HL-60/S4 treated with phorbol 12-myristate 13-acetate at 8.2 ng/mL for 4 days and 3 days (cell line): ENCODE results near the gene PATJ.

Experiments
- in situ Hi-C: fragments of 300-500 bp; cut with MboI; formaldehyde crosslinking; loops from 2 replicates; pipeline ENCODE4 v1.15.0; 2022; ENCODE audit warnings: low sequenced_read_pairs

PATJ gene

GRCh38 chr1:62082456-62083363 is 340.4 kb downstream of the PATJ start:
- in situ Hi-C loops, result no loop called here

DNA sequence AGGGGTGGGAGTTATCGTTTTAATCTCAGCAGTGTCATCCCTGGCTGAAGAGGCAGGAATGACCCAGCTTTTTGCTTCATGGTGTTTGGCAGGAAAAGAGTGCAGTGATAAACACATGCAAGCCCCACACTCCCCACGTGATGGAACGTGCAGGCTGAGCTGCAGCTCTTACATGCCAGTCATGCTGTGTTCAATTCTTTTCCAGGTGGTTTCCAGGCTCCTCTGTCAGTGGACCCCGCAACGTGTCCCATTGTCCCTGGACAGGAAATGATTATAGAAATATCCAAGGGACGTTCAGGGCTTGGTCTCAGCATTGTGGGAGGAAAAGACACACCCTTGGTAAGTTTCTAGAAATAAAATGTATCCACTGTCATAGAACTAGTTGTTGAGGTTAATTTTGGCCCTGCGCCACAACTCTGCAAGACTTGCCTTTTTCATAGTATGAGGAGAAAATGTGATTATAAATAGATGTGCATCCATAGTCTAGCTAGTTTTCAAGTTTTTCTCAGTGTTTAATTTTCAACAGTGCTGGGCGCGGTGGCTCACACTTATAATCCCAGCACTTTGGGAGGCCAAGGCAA is 342.1 kb downstream of the PATJ start:
- in situ Hi-C loops, result no loop called here

DNA sequence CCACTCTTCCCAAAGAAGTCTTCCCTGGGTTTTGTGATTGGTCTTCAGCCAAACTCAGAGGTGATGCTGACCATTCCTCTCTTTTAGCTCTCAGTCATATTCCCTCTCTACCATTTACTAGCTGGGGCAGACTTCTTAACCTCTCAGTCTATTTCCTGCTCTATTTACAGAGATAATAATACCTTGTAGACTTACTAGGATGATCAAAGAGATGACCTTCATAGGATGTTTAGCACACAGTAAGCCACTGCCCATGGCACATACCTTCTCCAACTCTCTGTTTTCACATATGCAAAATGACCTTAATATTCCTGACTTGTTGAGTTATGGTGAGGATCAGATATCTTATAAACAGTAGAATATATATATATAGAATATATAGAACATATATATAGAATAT is 346.2 kb downstream of the PATJ start:
- in situ Hi-C loops, result no loop called here

GRCh38 chr1:62089570-62089969 is 347.3 kb downstream of the PATJ start:
- in situ Hi-C loops, result no loop called here

DNA sequence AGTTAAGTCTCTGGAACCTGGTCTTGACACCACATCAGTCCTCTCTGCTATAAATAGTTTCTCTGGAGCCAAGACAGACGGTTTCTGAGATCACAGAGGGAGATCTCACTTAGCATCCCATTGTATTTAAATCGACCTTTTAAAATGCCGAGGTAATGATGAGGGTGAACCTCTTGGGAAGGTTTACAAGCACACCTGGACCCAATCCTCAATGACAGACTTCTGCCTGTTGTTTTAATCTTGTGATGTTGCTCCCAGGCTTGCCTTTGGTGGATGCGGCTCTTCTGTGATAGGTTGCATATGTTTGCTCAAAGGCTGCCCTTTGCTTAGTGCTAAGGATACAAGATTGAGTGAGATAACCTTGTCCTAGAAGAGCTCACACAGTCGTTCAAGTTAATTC is 347.7 kb downstream of the PATJ start:
- in situ Hi-C loops, result no loop called here

GRCh38 chr1:62092110-62092509 is 349.8 kb downstream of the PATJ start:
- in situ Hi-C loops, result no loop called here

DNA sequence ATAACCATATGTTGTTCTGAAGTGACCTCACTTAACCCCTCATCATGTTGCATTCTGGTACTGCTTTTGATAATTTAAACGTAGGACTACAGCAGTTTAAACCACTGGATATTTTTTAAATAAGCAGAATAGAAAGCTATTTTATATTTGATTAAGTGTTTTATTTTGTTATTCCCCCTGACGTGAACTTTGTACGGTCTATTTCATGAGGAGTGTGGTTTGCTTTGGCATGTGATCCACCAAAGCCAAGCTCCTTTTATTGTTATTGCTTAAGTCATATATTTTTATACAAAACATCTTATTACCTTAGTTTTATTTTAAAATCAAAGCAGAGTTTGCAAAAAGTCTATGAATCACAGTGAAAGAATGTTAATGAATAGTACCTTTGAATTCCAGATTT is 351.0 kb downstream of the PATJ start:
- in situ Hi-C loops, result no loop called here

DNA sequence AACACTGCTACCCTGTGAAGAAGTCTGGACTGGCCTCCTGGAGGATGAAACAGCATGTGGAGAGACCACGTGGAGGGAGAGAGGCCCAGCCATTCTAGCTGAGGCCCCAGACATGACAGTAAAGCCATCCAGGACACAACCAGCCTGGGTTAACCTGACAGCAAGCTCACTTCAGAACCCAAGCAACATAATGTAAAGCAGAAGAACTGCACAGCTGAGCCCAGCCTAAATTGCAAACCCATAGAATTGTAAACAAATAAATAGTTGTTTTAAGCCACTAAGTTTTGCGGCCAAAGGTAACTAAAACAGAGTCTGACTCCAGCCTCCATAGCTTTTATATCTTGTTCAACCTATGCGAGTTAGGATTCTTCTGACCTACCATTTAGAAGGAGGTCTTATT is 355.2 kb downstream of the PATJ start:
- in situ Hi-C loops, result no loop called here

DNA sequence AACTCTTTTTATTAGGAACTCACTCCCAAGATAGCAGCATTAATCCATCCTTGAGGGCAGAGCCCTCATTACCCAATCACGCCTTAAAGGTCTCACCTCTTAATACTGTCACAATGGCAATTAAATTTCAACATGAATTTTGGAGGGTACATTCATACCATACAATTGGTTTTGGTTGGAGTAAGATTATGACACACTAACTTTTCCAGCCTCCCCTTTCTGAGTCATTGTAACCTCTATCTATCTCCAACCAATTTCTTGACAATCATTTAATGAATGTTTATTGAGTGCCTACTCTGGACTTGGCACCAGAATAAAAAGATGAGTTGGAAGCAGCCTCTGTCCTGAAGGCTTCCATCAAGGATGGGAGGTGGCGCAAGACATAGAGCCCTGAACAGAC is 358.2 kb downstream of the PATJ start:
- in situ Hi-C loops, result no loop called here

- in situ Hi-C loops, result no loop called here
Observed at GRCh38 chr1:62103846-62104245, 361.6 kb downstream of the PATJ start.

DNA sequence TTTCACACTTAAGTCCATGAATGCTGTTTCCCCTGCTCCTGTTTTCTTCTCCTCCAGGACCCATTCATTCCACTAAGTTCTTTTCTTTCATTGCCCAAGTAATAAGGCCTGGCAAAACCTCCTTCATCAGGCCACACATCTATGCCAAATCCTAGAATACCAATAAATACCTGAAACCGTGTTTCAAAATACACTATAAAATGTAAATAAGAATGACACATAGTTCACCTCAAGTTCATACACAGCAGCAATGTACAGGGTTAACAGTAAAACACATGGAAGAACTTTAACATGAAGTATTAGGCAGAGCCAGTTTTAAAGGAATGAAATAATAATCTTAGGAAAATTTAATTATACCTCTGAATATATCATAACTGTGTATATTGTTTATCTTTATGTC is 365.6 kb downstream of the PATJ start:
- in situ Hi-C loops, result no loop called here

DNA sequence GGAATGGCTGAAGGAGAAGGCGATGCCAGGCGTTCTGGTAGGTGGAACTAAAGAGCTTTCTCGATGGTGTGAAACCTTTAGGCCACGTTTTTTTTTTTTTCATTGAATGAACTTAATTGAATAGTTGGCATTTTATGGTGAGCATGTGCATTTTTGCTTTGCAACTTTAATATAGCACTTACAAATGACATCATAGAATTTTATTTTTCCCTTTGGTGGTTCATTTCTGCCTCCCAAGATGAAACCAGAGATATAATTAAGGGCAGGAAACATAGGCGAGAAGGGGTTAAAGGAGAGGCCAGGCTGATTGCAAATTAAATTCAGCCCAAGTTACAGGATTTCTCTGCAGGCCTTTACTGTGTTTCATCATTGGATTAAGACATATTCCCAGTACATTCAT is 366.8 kb downstream of the PATJ start:
- in situ Hi-C loops, result no loop called here

DNA sequence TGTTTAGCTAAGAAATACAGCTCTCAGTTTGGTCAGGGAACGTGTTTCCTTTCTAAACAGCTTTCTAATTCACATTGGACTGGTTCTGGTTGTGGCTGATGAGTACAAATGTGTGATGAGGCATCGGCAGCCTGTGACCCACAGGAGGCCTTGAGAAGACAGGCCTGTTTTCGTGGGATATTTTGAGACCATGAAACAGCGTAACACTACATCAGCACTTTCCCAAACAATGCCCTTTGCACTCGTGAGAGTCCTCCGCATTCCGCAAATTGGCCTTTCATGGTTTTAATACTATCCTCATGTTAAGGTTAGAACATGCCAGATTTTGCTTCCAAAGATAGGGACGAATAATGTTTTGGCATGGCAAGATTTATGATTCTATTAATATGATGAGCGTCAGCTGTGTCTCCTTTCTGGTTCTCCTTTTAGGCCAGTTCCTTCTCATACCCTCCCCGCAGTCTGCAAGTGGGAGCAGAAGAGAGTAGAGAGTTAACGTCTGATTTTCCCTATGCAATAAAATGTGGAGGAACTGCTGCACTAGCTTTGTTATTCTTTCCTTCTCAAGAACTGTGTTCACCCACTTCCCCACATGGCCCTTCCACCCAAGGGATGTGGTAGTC is 368.0 kb downstream of the PATJ start:
- in situ Hi-C loops, result no loop called here

DNA sequence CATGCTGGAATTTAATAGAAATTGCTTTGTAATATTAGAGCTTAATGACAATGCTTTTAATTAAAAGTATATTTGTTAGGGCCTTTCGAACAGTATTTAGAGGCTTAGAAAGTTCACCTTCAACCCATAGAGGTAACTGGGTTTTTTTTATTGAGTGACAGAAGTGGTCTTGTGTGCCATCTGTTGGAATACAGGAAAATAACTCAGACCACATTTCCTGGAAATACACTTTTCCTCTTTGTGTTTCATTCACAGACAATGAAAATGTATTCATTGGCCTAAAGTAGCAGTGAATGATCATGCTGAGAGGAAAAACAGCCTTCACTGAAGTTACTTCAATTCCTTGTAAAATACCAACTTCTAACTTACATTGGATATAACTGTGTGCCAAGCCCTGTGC is 368.8 kb downstream of the PATJ start:
- in situ Hi-C loops, result no loop called here

GRCh38 chr1:62113507-62113906 is 371.2 kb downstream of the PATJ start:
- in situ Hi-C loops, result no loop called here

DNA sequence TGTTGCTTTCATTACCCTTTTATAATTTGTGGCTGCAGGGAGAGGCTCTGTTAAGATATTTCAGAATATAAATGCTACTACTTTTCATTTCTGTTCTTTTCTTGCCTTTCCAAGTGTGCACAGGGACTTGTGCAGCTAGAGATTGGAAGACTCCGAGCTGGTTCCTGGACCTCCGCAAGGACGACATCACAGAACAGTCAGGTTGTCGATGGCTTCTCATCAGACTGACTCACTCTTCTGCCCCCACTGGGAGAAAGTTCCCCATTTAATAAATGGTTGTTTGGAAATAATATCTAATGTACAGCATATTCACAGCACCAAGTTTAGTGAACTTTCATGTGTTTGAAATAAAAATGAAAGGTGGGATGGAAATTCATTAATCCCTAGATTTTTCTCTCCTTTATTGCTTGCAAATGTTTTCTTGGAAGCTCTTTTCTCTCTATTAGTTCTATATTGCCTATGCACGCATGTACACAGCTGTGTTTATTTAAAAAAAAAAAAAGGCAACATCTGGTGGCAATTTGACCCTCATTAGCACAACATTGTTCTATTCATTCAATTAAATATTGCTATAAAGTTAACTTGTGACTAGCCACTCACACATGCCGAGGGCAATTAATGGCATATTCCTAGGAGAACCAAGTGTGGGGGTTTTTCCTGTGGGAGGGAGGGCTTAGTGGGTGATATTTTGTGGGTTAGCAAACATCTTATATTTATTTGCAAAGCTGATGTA is 374.9 kb downstream of the PATJ start:
- in situ Hi-C loops, result no loop called here

GRCh38 chr1:62126579-62127290 is 384.5 kb downstream of the PATJ start:
- in situ Hi-C loops, result no loop called here

- in situ Hi-C loops, result no loop called here
Observed at GRCh38 chr1:62128745-62129144, 386.5 kb downstream of the PATJ start.

DNA sequence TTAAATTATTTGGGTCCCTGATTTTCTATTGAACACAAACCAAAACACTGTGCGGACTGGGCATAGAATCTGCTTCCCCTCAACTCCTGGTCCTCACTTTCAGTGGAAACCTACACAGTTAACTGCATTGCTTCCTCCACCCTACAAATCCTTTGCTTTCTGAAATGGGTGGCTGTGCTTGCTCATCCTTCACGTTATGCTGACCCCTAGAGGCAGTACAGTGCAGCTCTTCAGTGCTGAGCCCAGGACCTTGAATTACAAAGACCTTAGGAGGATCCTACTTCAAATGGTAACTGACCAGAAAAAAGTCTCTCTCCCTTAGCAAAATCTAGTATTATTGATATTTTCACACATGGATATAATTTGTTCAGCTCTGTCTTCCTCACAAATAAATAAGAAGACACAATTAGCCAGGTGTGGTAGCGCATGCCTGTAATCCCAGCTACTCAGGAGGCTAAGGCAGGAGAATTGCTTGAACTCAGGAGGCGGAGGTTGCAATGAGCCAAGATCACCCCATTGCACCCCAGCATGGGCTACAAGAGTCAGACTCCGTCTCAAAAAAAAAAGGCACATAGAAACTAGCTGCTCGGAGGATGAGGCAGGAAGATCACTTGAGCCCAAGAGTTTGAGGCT is 388.9 kb downstream of the PATJ start:
- in situ Hi-C loops, result no loop called here

- in situ Hi-C loops, result no loop called here
Observed at GRCh38 chr1:62138029-62138428, 395.7 kb downstream of the PATJ start.
